Effector CD4-positive, alpha-beta T cell (primary cell): ENCODE data around the gene VWA1.
A peak's percentile ranks its signal among the peaks of the same experiment; 100 is the strongest.
"Not testable (repeated sequence)": the region's sequence is repeated elsewhere in the genome, so short reads cannot be mapped to it uniquely, and the experiment has no call there.

Experiments used
- DNase-seq: peaks from one replicate; pipeline ENCODE4 v3.0.0-alpha.2; 2020

Gene VWA1

GRCh38 chr1:1460540-1461130, 25.1 kb downstream of the VWA1 start:
- no peak for DNase-seq

- DNase-seq: no peak
Measured at GRCh38 chr1:1461721-1462317, 26.3 kb downstream of the VWA1 start.

- DNase-seq: no peak
Measured at GRCh38 chr1:1462318-1462966, 27.0 kb downstream of the VWA1 start.

GRCh38 chr1:1463312-1463711, 27.8 kb downstream of the VWA1 start:
- DNase-seq: no peak

GRCh38 chr1:1468196-1468985, 32.9 kb downstream of the VWA1 start:
- DNase-seq: not testable (repeated sequence)

- DNase-seq: no peak
Measured at GRCh38 chr1:1470626-1471388, 35.3 kb downstream of the VWA1 start.

- DNase-seq: peak; percentile 90
Measured at GRCh38 chr1:1471389-1472052, 36.0 kb downstream of the VWA1 start, which contains the start of gene ATAD3B. TSS of gene ATAD3B (plus strand) at chr1:1471765. CDS start at chr1:1471885, 120 bp downstream.

GRCh38 chr1:1472053-1472876, 36.8 kb downstream of the VWA1 start:
- DNase-seq: peak; percentile 11

- not testable (repeated sequence) for DNase-seq
Measured at GRCh38 chr1:1476011-1476410, 40.5 kb downstream of the VWA1 start.

- no peak for DNase-seq
Measured at GRCh38 chr1:1477206-1477605, 41.7 kb downstream of the VWA1 start.

GRCh38 chr1:1479547-1480487, 44.3 kb downstream of the VWA1 start:
- DNase-seq: no peak

- not testable (repeated sequence) for DNase-seq
Measured at GRCh38 chr1:1480488-1480867, 45.0 kb downstream of the VWA1 start.

GRCh38 chr1:1481811-1482210, 46.3 kb downstream of the VWA1 start:
- DNase-seq: not testable (repeated sequence)

GRCh38 chr1:1482856-1483255, 47.4 kb downstream of the VWA1 start:
- no peak for DNase-seq

- no peak for DNase-seq
Measured at GRCh38 chr1:1483714-1484113, 48.2 kb downstream of the VWA1 start.

- not testable (repeated sequence) for DNase-seq
Measured at GRCh38 chr1:1484976-1485750, 49.7 kb downstream of the VWA1 start.

- not testable (repeated sequence) for DNase-seq
Measured at GRCh38 chr1:1485755-1486317, 50.3 kb downstream of the VWA1 start.

GRCh38 chr1:1487701-1488100, 52.2 kb downstream of the VWA1 start:
- no peak for DNase-seq

- DNase-seq: no peak
Measured at GRCh38 chr1:1489231-1489630, 53.7 kb downstream of the VWA1 start.
